PFSK-1 (cell line): ENCODE data around the gene COP1.

Experiments
- FOXP2 ChIP-seq: optimal IDR thresholded peaks from 2 replicates; pipeline ENCODE3; 2011; ENCODE audit warnings: borderline replicate concordance, control low read depth, inconsistent platforms; ENCODE audit not compliant: insufficient read depth; ENCODE audit errors: extremely low read length, extremely low read depth
- POLR2AphosphoS5 ChIP-seq: IDR thresholded peaks from 2 replicates; pipeline ENCODE4 v1.6.1; 2012; ENCODE audit warnings: low read depth, mild to moderate bottlenecking, control low read depth, low read length, moderate library complexity
- REST ChIP-seq, 2 experiments: IDR thresholded peaks; 2 replicates each; pipeline versions ENCODE4 v1.6.1 to v1.8.0; 2011 to 2012; ENCODE audit warnings: low read depth in 2 of 2, low read length in 2 of 2, control low read depth in 1 of 2, inconsistent platforms in 1 of 2, mild to moderate bottlenecking in 1 of 2, moderate library complexity in 1 of 2; ENCODE audit not compliant: insufficient read depth in 1 of 2
- SIN3A ChIP-seq: IDR thresholded peaks from 2 replicates; pipeline ENCODE4 v1.6.1; 2012; ENCODE audit warnings: mild to moderate bottlenecking, low read length, moderate library complexity, borderline replicate concordance; ENCODE audit not compliant: insufficient read depth
- TAF1 ChIP-seq: IDR thresholded peaks from 2 replicates; pipeline ENCODE4 v1.6.1; 2012; ENCODE audit warnings: low read length, control low read depth, borderline replicate concordance; ENCODE audit not compliant: insufficient read depth

Gene COP1

GRCh38 chr1:175906370-175906769 is 300.7 kb downstream of the COP1 start:
- TF ChIP-seq SIN3A = no peak

- no peak for TF ChIP-seq SIN3A
- no peak for TF ChIP-seq TAF1
- no peak for TF ChIP-seq REST (IDR thresholded peaks at IDR 0.05; ENCODE audit: insufficient read depth in 1 of 2, low read depth in 2 of 2, low read length in 2 of 2)
- TF ChIP-seq POLR2AphosphoS5 = no peak
- TF ChIP-seq FOXP2 = no peak
Measured at GRCh38 chr1:175904808-175905207, 302.3 kb downstream of the COP1 start.

GRCh38 chr1:175902281-175902680 is 304.8 kb downstream of the COP1 start:
- TF ChIP-seq POLR2AphosphoS5 = no peak
- TF ChIP-seq REST (IDR thresholded peaks at IDR 0.05; ENCODE audit: insufficient read depth in 1 of 2, low read depth in 2 of 2, low read length in 2 of 2) = no peak

GRCh38 chr1:175901076-175901836 is 305.8 kb downstream of the COP1 start:
- TF ChIP-seq FOXP2 (no peak), REST (IDR thresholded peaks at IDR 0.05; ENCODE audit: insufficient read depth in 1 of 2, low read depth in 2 of 2, low read length in 2 of 2) (no peak), SIN3A (no peak), POLR2AphosphoS5 (no peak), TAF1 (no peak)

- TF ChIP-seq SIN3A (no peak), TAF1 (no peak), FOXP2 (no peak), REST (IDR thresholded peaks at IDR 0.05; ENCODE audit: insufficient read depth in 1 of 2, low read depth in 2 of 2, low read length in 2 of 2) (no peak)
Measured at GRCh38 chr1:175900171-175900570, 306.9 kb downstream of the COP1 start.
